Breast epithelium (tissue), 4 donors: ENCODE measurements around the gene GSTCD. TPM values are rescaled to one million over a fixed set of nuclear protein-coding genes. Genes with fewer than 3 reads are reported as not detected.

ENCODE experiments used
- DNase-seq, 2 donors: peaks; one replicate each; pipeline ENCODE4 v3.0.0-alpha.2; 2019; ENCODE audit warnings: low spot score in 2 of 2
- H3K27ac ChIP-seq, 2 donors: fragments of 200-600 bp; sonication (generic) in 1 of 2; one replicate each; pipeline ENCODE4 v1.5.1; 2016 to 2019; ENCODE audit warnings: mild to moderate bottlenecking in 1 of 2
- H3K27me3 ChIP-seq, 2 donors: fragments of 200-600 bp; sonication (generic) in 1 of 2; one replicate each; pipeline versions ENCODE4 v1.5.1 to v1.6.0; 2017 to 2019; ENCODE audit warnings: control low read depth in 1 of 2, mild to moderate bottlenecking in 1 of 2
- H3K36me3 ChIP-seq: fragments of 200-600 bp; one replicate; pipeline ENCODE4 v1.5.1; 2019
- H3K4me1 ChIP-seq, 2 donors: fragments of 200-600 bp; sonication (generic); one replicate each; pipeline ENCODE4 v1.5.1; 2016 to 2019; ENCODE audit warnings: control low read depth in 1 of 2
- H3K4me3 ChIP-seq, 3 donors: fragments of 200-600 bp; sonication (generic); 1 replicate in 2 of 3; 2 replicates in 1 of 3; pipeline ENCODE4 v1.5.1; 2016 to 2019; ENCODE audit warnings: mild to moderate bottlenecking in 3 of 3, moderate library complexity in 2 of 3
- H3K9me3 ChIP-seq, 2 donors: fragments of 200-600 bp; sonication (generic) in 1 of 2; one replicate each; pipeline ENCODE4 v1.5.1; 2016 to 2019; ENCODE audit warnings: control low read depth in 1 of 2
- POLR2A ChIP-seq: fragments of 450-650 bp; IDR thresholded peaks from one replicate; pipeline ENCODE4 v1.6.1; 2016; ENCODE audit warnings: antibody characterized with exemption, mild to moderate bottlenecking, moderate library complexity
- POLR2AphosphoS5 ChIP-seq, 3 donors: sonication (generic); formaldehyde crosslinking; IDR thresholded peaks; one replicate each; pipeline ENCODE4 v1.6.1; 2017; ENCODE audit warnings: antibody characterized with exemption in 3 of 3
- intact Hi-C: fragments of 100-400 bp; cut with DNase I; formaldehyde crosslinking; loops from one replicate; pipeline ENCODE4 v1.15.1; 2023; ENCODE audit warnings: low total_unique reads
- total RNA-seq, 3 donors: library from RNA; depleted of rRNA; stranded (reverse); fragments of >200 nt; gene quantifications; one replicate each; pipeline ENCODE4 v1.1.0, GENCODE V29; 2016
- TF ChIP-seq, protein P1 (sequence below), 3 donors: fragments of 450-650 bp; IDR thresholded peaks; one replicate each; pipeline ENCODE4 v1.5.1; 2016 to 2017; ENCODE audit warnings: antibody characterized with exemption in 3 of 3, mild to moderate bottlenecking in 3 of 3, moderate library complexity in 3 of 3

Gene GSTCD
- total RNA-seq, 3 donors from 2014 or later: 9.0 to 23.3 (median 18.7) TPM

GRCh38 chr4:105741548-105741947, 33.0 kb downstream of the GSTCD start:
- no peak for DNase-seq
- Histone ChIP-seq H3K27me3 (no peaks in the 10 kb centered on the region), H3K4me3 (no peak overlapping the region), H3K27ac (no peak overlapping the region), H3K4me1 (no peaks in the 10 kb centered on the region), H3K36me3 (peaks cover 3% of the 10 kb centered on the region), H3K9me3 (peaks cover 7 to 10% of the 10 kb centered on the region in 2 donors)
- TF ChIP-seq POLR2A: no peak
- TF ChIP-seq, protein P1, sequence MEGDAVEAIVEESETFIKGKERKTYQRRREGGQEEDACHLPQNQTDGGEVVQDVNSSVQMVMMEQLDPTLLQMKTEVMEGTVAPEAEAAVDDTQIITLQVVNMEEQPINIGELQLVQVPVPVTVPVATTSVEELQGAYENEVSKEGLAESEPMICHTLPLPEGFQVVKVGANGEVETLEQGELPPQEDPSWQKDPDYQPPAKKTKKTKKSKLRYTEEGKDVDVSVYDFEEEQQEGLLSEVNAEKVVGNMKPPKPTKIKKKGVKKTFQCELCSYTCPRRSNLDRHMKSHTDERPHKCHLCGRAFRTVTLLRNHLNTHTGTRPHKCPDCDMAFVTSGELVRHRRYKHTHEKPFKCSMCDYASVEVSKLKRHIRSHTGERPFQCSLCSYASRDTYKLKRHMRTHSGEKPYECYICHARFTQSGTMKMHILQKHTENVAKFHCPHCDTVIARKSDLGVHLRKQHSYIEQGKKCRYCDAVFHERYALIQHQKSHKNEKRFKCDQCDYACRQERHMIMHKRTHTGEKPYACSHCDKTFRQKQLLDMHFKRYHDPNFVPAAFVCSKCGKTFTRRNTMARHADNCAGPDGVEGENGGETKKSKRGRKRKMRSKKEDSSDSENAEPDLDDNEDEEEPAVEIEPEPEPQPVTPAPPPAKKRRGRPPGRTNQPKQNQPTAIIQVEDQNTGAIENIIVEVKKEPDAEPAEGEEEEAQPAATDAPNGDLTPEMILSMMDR (IDR thresholded peaks at IDR 0.05): no peak
- no peak for TF ChIP-seq POLR2AphosphoS5 (IDR thresholded peaks at IDR 0.05)
- intact Hi-C loops: no loop called here

DNA sequence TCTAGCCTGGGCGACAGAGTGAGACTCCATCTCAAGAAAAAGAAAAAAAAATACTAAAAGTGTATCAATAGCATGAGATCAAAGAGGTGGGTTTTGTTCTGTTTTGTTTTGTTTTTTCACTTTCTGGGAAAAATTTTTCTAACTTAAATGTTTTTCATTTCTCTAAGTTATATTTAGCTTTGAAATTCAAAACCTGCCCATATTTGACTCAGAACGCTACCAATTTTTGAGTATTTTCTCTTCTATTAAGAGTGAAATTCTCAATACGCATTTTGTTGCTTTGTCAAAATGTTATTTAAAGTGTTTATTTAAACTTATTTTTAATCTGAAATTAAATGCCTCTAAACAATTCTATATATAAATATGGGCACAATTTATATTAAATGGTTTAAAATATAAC, 39.6 kb downstream of the GSTCD start:
- DNase-seq: no peak
- intact Hi-C loops: no loop called here
- Histone ChIP-seq H3K4me3 (no peak overlapping the region), H3K27ac (no peak overlapping the region), H3K36me3 (no peaks in the 10 kb centered on the region), H3K4me1 (no peaks in the 10 kb centered on the region), H3K9me3 (no peaks in the 10 kb centered on the region), H3K27me3 (no peaks in the 10 kb centered on the region)
- TF ChIP-seq, protein P1 (IDR thresholded peaks at IDR 0.05): no peak
- TF ChIP-seq POLR2A (no peak), POLR2AphosphoS5 (IDR thresholded peaks at IDR 0.05) (no peak)

DNA sequence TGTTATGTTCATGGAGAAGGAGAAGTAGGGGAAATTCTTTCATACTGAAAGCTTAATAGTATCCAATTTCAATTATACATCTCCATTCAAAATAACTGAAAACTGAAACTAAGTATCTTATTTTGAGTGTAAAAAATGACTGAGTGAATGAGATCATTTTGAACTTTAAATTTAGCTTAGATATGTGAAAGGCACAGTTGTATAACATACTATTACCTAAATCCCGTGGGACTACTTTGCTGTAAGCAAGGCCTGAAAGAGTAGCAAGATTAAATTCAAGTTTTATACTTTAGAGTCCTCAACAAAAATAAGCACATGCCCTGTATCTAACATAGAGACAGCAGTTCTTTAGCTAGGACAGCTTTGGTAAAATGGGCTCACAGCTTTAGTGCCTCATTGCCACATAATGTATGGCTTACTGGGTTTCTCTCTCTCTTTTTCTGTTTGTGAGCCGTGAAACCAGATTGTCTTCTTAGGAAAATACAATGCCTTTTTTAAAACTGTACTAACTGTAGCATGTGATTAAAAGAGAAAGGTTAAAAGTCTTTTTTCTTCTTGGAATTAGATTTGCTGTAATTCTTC, 43.2 kb downstream of the GSTCD start:
- intact Hi-C loops: no loop called here
- no peak for DNase-seq
- Histone ChIP-seq H3K27me3 (no peaks in the 10 kb centered on the region), H3K36me3 (no peaks in the 10 kb centered on the region), H3K4me1 (no peaks in the 10 kb centered on the region), H3K27ac (no peak overlapping the region), H3K4me3 (no peak overlapping the region), H3K9me3 (no peaks in the 10 kb centered on the region)
- TF ChIP-seq, protein P1 (IDR thresholded peaks at IDR 0.05): no peak
- TF ChIP-seq POLR2A: no peak
- no peak for TF ChIP-seq POLR2AphosphoS5 (IDR thresholded peaks at IDR 0.05)

GRCh38 chr4:105753361-105753760, 44.8 kb downstream of the GSTCD start:
- no peak overlapping the region for H3K27ac ChIP-seq
- no peak overlapping the region for H3K4me3 ChIP-seq
- H3K9me3 ChIP-seq: no peaks in the 10 kb centered on the region
- H3K4me1 ChIP-seq: no peaks in the 10 kb centered on the region
- no peaks in the 10 kb centered on the region for H3K36me3 ChIP-seq
- no peak for DNase-seq
- H3K27me3 ChIP-seq: no peaks in the 10 kb centered on the region
- intact Hi-C loops: no loop called here
- TF ChIP-seq POLR2AphosphoS5 (IDR thresholded peaks at IDR 0.05): no peak
- no peak for TF ChIP-seq POLR2A
- TF ChIP-seq, protein P1 (IDR thresholded peaks at IDR 0.05): no peak

- Histone ChIP-seq H3K27me3 (no peaks in the 10 kb centered on the region), H3K4me3 (no peak overlapping the region), H3K4me1 (no peaks in the 10 kb centered on the region), H3K27ac (no peak overlapping the region), H3K9me3 (no peaks in the 10 kb centered on the region), H3K36me3 (no peaks in the 10 kb centered on the region)
- TF ChIP-seq, protein P1 (IDR thresholded peaks at IDR 0.05): no peak
- no peak for TF ChIP-seq POLR2AphosphoS5 (IDR thresholded peaks at IDR 0.05)
- no peak for TF ChIP-seq POLR2A
- intact Hi-C loops: no loop called here
- DNase-seq: no peak
These were observed 46.8 kb downstream of the GSTCD start for GRCh38 chr4:105755375-105755774.
